SK-N-SH treated with all-trans-retinoic acid at 6 μM for 48 hours (cell line): ENCODE results near the gene C2CD5.

Source experiments
- ARNTL ChIP-seq: fragments of 450-650 bp; formaldehyde crosslinking; IDR thresholded peaks from 2 replicates; pipeline ENCODE4 v1.5.0; 2020; ENCODE audit warnings: low read depth, mild to moderate bottlenecking, moderate library complexity, borderline replicate concordance
- SNAI2 ChIP-seq: fragments of 250-450 bp; sonication (Bioruptor Pico); IDR thresholded peaks from 2 replicates; pipeline ENCODE4 v1.5.0; 2020; ENCODE audit warnings: mild to moderate bottlenecking, moderate library complexity
- TF ChIP-seq, protein P1 (sequence below): fragments of 250-450 bp; sonication (Bioruptor Pico); IDR thresholded peaks from 2 replicates; pipeline ENCODE4 v1.8.0; 2020; ENCODE audit warnings: mild to moderate bottlenecking, moderate library complexity, borderline replicate concordance

DNA sequence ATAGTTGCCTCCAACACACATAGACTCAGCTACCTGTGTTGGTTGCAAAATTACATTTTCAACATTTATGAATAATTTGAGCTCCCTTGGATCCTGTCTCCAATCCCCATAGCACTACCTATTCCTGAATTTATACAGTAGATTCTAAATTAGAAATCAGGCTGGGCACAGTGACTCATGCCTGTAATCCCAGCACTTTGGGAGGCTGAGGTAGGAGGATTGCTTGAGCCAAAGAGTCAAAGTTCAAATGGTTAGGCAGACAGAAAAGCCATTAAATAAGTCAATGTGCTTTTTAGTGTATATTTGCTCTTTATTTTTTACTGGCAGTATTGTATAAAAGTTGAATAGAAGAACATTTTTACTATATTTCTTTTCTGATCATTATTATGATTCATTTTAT, 24.9 kb upstream of the C2CD5 start:
- TF ChIP-seq, protein P1, sequence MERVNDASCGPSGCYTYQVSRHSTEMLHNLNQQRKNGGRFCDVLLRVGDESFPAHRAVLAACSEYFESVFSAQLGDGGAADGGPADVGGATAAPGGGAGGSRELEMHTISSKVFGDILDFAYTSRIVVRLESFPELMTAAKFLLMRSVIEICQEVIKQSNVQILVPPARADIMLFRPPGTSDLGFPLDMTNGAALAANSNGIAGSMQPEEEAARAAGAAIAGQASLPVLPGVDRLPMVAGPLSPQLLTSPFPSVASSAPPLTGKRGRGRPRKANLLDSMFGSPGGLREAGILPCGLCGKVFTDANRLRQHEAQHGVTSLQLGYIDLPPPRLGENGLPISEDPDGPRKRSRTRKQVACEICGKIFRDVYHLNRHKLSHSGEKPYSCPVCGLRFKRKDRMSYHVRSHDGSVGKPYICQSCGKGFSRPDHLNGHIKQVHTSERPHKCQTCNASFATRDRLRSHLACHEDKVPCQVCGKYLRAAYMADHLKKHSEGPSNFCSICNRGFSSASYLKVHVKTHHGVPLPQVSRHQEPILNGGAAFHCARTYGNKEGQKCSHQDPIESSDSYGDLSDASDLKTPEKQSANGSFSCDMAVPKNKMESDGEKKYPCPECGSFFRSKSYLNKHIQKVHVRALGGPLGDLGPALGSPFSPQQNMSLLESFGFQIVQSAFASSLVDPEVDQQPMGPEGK (CRISPR knock-in tag) = no peak
- TF ChIP-seq SNAI2 = no peak
- no peak for TF ChIP-seq ARNTL (CRISPR knock-in tag)
